Muscle layer of colon (tissue), 2 donors: Measurements from ENCODE around the gene XRCC4.
A peak's percentile ranks its signal among the peaks of the same experiment; 100 is the strongest.

Experiments used
- H3K27ac ChIP-seq: one replicate; pipeline ENCODE4 v1.7.0; 2013; ENCODE audit warnings: low read depth, mild to moderate bottlenecking, low read length, moderate library complexity
- H3K27me3 ChIP-seq, 2 donors: one replicate each; pipeline ENCODE4 v1.7.0; 2013; ENCODE audit warnings: low read length in 2 of 2, mild to moderate bottlenecking in 2 of 2; ENCODE audit not compliant: insufficient read depth in 2 of 2, control insufficient read depth in 1 of 2
- H3K36me3 ChIP-seq: one replicate; pipeline ENCODE4 v1.7.0; 2013; ENCODE audit warnings: mild to moderate bottlenecking, low read length; ENCODE audit not compliant: insufficient read depth
- H3K4me1 ChIP-seq: one replicate; pipeline ENCODE4 v1.7.0; 2013; ENCODE audit warnings: mild to moderate bottlenecking, low read length; ENCODE audit not compliant: insufficient read depth
- H3K4me3 ChIP-seq, 2 donors: one replicate each; pipeline ENCODE4 v1.7.0; 2013; ENCODE audit warnings: low read length in 2 of 2, low read depth in 1 of 2, mild to moderate bottlenecking in 1 of 2, moderate library complexity in 1 of 2
- H3K9ac ChIP-seq: one replicate; pipeline ENCODE4 v1.7.0; 2013; ENCODE audit warnings: low read length
- H3K9me3 ChIP-seq: one replicate; pipeline ENCODE4 v1.7.0; 2013; ENCODE audit warnings: mild to moderate bottlenecking, low read length
- donor health status: abdominal sarcoma.
- donor health status: Adenocarcinoma of cecum.

XRCC4 gene

GRCh38 chr5:83375049-83375745, 297.9 kb downstream of the XRCC4 start:
- Histone ChIP-seq H3K27me3 (no peaks in the 10 kb centered on the region), H3K4me3 (no peak overlapping the region), H3K9ac (no peak overlapping the region), H3K9me3 (no peaks in the 10 kb centered on the region), H3K36me3 (no peaks in the 10 kb centered on the region), H3K27ac (no peak overlapping the region), H3K4me1 (no peaks in the 10 kb centered on the region)

GRCh38 chr5:83376461-83376860, 299.1 kb downstream of the XRCC4 start:
- Histone ChIP-seq H3K4me1 (no peaks in the 10 kb centered on the region), H3K27me3 (no peaks in the 10 kb centered on the region), H3K9me3 (no peaks in the 10 kb centered on the region), H3K4me3 (no peak overlapping the region), H3K27ac (no peak overlapping the region), H3K36me3 (no peaks in the 10 kb centered on the region), H3K9ac (no peak overlapping the region)

- no peaks in the 10 kb centered on the region for H3K27me3 ChIP-seq
- H3K36me3 ChIP-seq, result no peaks in the 10 kb centered on the region
- H3K27ac ChIP-seq, result peak overlapping the region; percentile 3
- H3K4me1 ChIP-seq, result no peaks in the 10 kb centered on the region
- H3K9me3 ChIP-seq, result no peaks in the 10 kb centered on the region
- no peak overlapping the region for H3K4me3 ChIP-seq
- no peak overlapping the region for H3K9ac ChIP-seq
These were observed 300.0 kb downstream of the XRCC4 start for GRCh38 chr5:83377131-83377865.

- Histone ChIP-seq H3K4me3 (no peak overlapping the region), H3K9ac (no peak overlapping the region), H3K36me3 (no peaks in the 10 kb centered on the region), H3K4me1 (no peaks in the 10 kb centered on the region), H3K9me3 (no peaks in the 10 kb centered on the region), H3K27ac (no peak overlapping the region), H3K27me3 (no peaks in the 10 kb centered on the region)
These were observed 301.4 kb downstream of the XRCC4 start for GRCh38 chr5:83378624-83379289.

GRCh38 chr5:83385812-83386211, 308.5 kb downstream of the XRCC4 start:
- Histone ChIP-seq H3K9me3 (no peaks in the 10 kb centered on the region), H3K9ac (no peak overlapping the region), H3K4me1 (no peaks in the 10 kb centered on the region), H3K27ac (no peak overlapping the region), H3K27me3 (no peaks in the 10 kb centered on the region), H3K4me3 (no peak overlapping the region), H3K36me3 (no peaks in the 10 kb centered on the region)

- H3K27ac ChIP-seq, result no peak overlapping the region
- no peaks in the 10 kb centered on the region for H3K27me3 ChIP-seq
- H3K9me3 ChIP-seq, result no peaks in the 10 kb centered on the region
- H3K9ac ChIP-seq, result no peak overlapping the region
- no peak overlapping the region for H3K4me3 ChIP-seq
- no peaks in the 10 kb centered on the region for H3K4me1 ChIP-seq
- no peaks in the 10 kb centered on the region for H3K36me3 ChIP-seq
These were observed 309.7 kb downstream of the XRCC4 start for GRCh38 chr5:83387041-83387440.

GRCh38 chr5:83388608-83389007, 311.3 kb downstream of the XRCC4 start:
- Histone ChIP-seq H3K9ac (no peak overlapping the region), H3K27ac (no peak overlapping the region), H3K27me3 (no peaks in the 10 kb centered on the region)

GRCh38 chr5:83392766-83393503, 315.6 kb downstream of the XRCC4 start:
- Histone ChIP-seq H3K36me3 (no peaks in the 10 kb centered on the region), H3K27me3 (no peaks in the 10 kb centered on the region), H3K27ac (no peak overlapping the region), H3K4me1 (no peaks in the 10 kb centered on the region), H3K9me3 (no peaks in the 10 kb centered on the region), H3K9ac (no peak overlapping the region), H3K4me3 (no peak overlapping the region)

More at GRCh38 chr5:83388608-83389007, 311.3 kb downstream of the XRCC4 start:
- Histone ChIP-seq H3K4me1 (no peaks in the 10 kb centered on the region), H3K36me3 (no peaks in the 10 kb centered on the region), H3K4me3 (no peak overlapping the region), H3K9me3 (no peaks in the 10 kb centered on the region)

- H3K9ac ChIP-seq, result no peak overlapping the region
- no peak overlapping the region for H3K27ac ChIP-seq
- no peaks in the 10 kb centered on the region for H3K36me3 ChIP-seq
- no peaks in the 10 kb centered on the region for H3K27me3 ChIP-seq
- H3K4me1 ChIP-seq, result no peaks in the 10 kb centered on the region
- no peak overlapping the region for H3K4me3 ChIP-seq
- H3K9me3 ChIP-seq, result no peaks in the 10 kb centered on the region
These were observed 316.1 kb downstream of the XRCC4 start for GRCh38 chr5:83393504-83393866.

GRCh38 chr5:83394190-83394589, 316.8 kb downstream of the XRCC4 start:
- no peaks in the 10 kb centered on the region for H3K36me3 ChIP-seq
- no peaks in the 10 kb centered on the region for H3K4me1 ChIP-seq
- H3K27ac ChIP-seq, result no peak overlapping the region
- no peak overlapping the region for H3K4me3 ChIP-seq
- no peaks in the 10 kb centered on the region for H3K9me3 ChIP-seq
- H3K27me3 ChIP-seq, result no peaks in the 10 kb centered on the region
- H3K9ac ChIP-seq, result no peak overlapping the region

GRCh38 chr5:83396662-83397061, 319.3 kb downstream of the XRCC4 start:
- H3K4me3 ChIP-seq, result no peak overlapping the region
- H3K27me3 ChIP-seq, result no peaks in the 10 kb centered on the region
- no peak overlapping the region for H3K9ac ChIP-seq
- H3K9me3 ChIP-seq, result no peaks in the 10 kb centered on the region
- H3K27ac ChIP-seq, result no peak overlapping the region
- no peaks in the 10 kb centered on the region for H3K4me1 ChIP-seq
- no peaks in the 10 kb centered on the region for H3K36me3 ChIP-seq
